Measurements from ENCODE around the gene ALKBH1.

The ALKBH1 gene

GRCh38 chr14:77657280-77657679 lies 50.5 kb downstream of the ALKBH1 start:
- H3K79me2 ChIP-seq (ENCODE audit: control insufficient read depth, low read length): no peaks in the 10 kb centered on the region
- H3F3A ChIP-seq (ENCODE audit: control insufficient read depth, insufficient read depth): no peaks in the 10 kb centered on the region
- H3K9me3 ChIP-seq (ENCODE audit: control insufficient read depth, insufficient read depth, low read length): no peaks in the 10 kb centered on the region
- H3K4me1 ChIP-seq (ENCODE audit: control insufficient read depth, low read length): peaks cover 22% of the 10 kb centered on the region
- no peaks in the 10 kb centered on the region; the same call in 1 of the 2 replicates for H3K27me3 ChIP-seq (ENCODE audit: control insufficient read depth, low read length)
- peak overlapping the region; percentile 48 for H3K4me2 ChIP-seq (ENCODE audit: low read length)
- H3K9me2 ChIP-seq (replicated peaks; ENCODE audit: control insufficient read depth, low read length): no peaks in the 10 kb centered on the region
- TF ChIP-seq CTCF (IDR thresholded peaks at IDR 0.05; ENCODE audit: low read depth, low read length, poor library complexity, severe bottlenecking): no peak
- H3K36me3 ChIP-seq (ENCODE audit: control insufficient read depth, low read length): no peaks in the 10 kb centered on the region
- no peak overlapping the region for H3K27ac ChIP-seq (ENCODE audit: low read depth, low read length)
- no peaks in the 10 kb centered on the region for H4K20me1 ChIP-seq (ENCODE audit: control insufficient read depth, insufficient read depth, low read depth, low read length)
- peak overlapping the region; percentile 19; the same call in 1 of the 2 replicates for H3K4me3 ChIP-seq (ENCODE audit: low read length)

GRCh38 chr14:77654001-77654441 lies 53.8 kb downstream of the ALKBH1 start:
- Histone ChIP-seq H3K4me1 (ENCODE audit: control insufficient read depth, low read length) (peaks cover 22% of the 10 kb centered on the region), H3K79me2 (ENCODE audit: control insufficient read depth, low read length) (no peaks in the 10 kb centered on the region), H3F3A (ENCODE audit: control insufficient read depth, insufficient read depth) (no peaks in the 10 kb centered on the region), H4K20me1 (ENCODE audit: control insufficient read depth, insufficient read depth, low read depth, low read length) (no peaks in the 10 kb centered on the region), H3K9me3 (ENCODE audit: control insufficient read depth, insufficient read depth, low read length) (no peaks in the 10 kb centered on the region), H3K36me3 (ENCODE audit: control insufficient read depth, low read length) (no peaks in the 10 kb centered on the region), H3K27me3 (ENCODE audit: control insufficient read depth, low read length) (no peaks in the 10 kb centered on the region), H3K27ac (ENCODE audit: low read depth, low read length) (no peak overlapping the region), H3K4me3 (ENCODE audit: low read length) (no peak overlapping the region), H3K9me2 (replicated peaks; ENCODE audit: control insufficient read depth, low read length) (no peaks in the 10 kb centered on the region), H3K4me2 (ENCODE audit: low read length) (no peak overlapping the region)
- TF ChIP-seq EZH2phosphoT487 (IDR thresholded peaks at IDR 0.05; ENCODE audit: borderline replicate concordance, low read length) (no peak), CTCF (IDR thresholded peaks at IDR 0.05; ENCODE audit: low read depth, low read length, poor library complexity, severe bottlenecking) (no peak)

DNA sequence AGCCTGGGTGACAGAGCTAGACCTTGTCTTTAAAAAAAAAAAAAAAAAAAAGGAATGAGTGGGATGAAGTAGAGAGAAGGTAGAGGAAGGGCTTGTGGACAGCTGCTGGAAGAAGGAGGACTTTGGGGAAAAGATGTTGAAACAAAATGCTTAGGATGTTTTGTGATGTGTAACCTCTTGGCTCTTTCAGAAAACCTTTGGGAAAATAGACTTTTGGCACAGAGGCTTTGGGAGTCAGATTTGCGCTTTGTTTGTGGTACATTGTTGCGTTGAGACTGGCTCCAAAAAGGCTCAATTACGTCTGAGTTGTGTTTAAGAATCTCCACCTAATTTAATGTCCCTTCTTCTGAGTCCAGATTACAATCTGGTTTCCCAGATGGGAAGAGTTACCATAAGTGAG lies 58.5 kb downstream of the ALKBH1 start:
- H3K4me3 ChIP-seq (ENCODE audit: low read length): no peak overlapping the region
- H3K9me2 ChIP-seq (replicated peaks; ENCODE audit: control insufficient read depth, low read length): no peaks in the 10 kb centered on the region
- no peaks in the 10 kb centered on the region for H4K20me1 ChIP-seq (ENCODE audit: control insufficient read depth, insufficient read depth, low read depth, low read length)
- no peaks in the 10 kb centered on the region for H3K36me3 ChIP-seq (ENCODE audit: control insufficient read depth, low read length)
- peaks cover 9% of the 10 kb centered on the region for H3K4me1 ChIP-seq (ENCODE audit: control insufficient read depth, low read length)
- H3K9me3 ChIP-seq (ENCODE audit: control insufficient read depth, insufficient read depth, low read length): no peaks in the 10 kb centered on the region
- no peak overlapping the region for H3K4me2 ChIP-seq (ENCODE audit: low read length)
- H3K79me2 ChIP-seq (ENCODE audit: control insufficient read depth, low read length): no peaks in the 10 kb centered on the region
- no peaks in the 10 kb centered on the region for H3K27me3 ChIP-seq (ENCODE audit: control insufficient read depth, low read length)
- no peaks in the 10 kb centered on the region for H3F3A ChIP-seq (ENCODE audit: control insufficient read depth, insufficient read depth)
- H3K27ac ChIP-seq (ENCODE audit: low read depth, low read length): no peak overlapping the region
- TF ChIP-seq CTCF (IDR thresholded peaks at IDR 0.05; ENCODE audit: low read depth, low read length, poor library complexity, severe bottlenecking) (no peak), EZH2phosphoT487 (IDR thresholded peaks at IDR 0.05; ENCODE audit: borderline replicate concordance, low read length) (no peak)
